ENCODE results near the gene AIFM2. TPM values are rescaled to one million over a fixed set of nuclear protein-coding genes. Genes with fewer than 3 reads are reported as not detected.

Gene AIFM2
- total and polyA plus RNA-seq, 2 donors (not counting 1 experiment from before 2014, with no cell fraction given): 11.1 to 15.5 TPM

- Histone ChIP-seq H3K27ac (ENCODE audit: insufficient read depth, low read length) (no peak overlapping the region), H3K4me1 (ENCODE audit: control insufficient read depth, extremely low read depth, insufficient read depth, low read length) (no peaks in the 10 kb centered on the region), H3K36me3 (ENCODE audit: control insufficient read depth, insufficient read depth, low read length) (peaks cover 21% of the 10 kb centered on the region), H3K27me3 (ENCODE audit: control insufficient read depth, insufficient read depth, low read length) (no peaks in the 10 kb centered on the region), H3K4me3 (replicated peaks in 1 of 4; ENCODE audit: control extremely low read depth in 1 of 4, insufficient read depth in 1 of 4, low read depth in 3 of 4, low read length in 4 of 4) (no peak overlapping the region), H2AFZ (ENCODE audit: low read length) (no peak overlapping the region), H3K4me2 (ENCODE audit: extremely low read depth, insufficient read depth, low read length) (no peak overlapping the region), H4K20me1 (ENCODE audit: control insufficient read depth, extremely low read depth, insufficient read depth, low read length) (no peaks in the 10 kb centered on the region), H3K79me2 (ENCODE audit: control insufficient read depth, insufficient read depth, low read length) (peaks cover 50% of the 10 kb centered on the region), H3K9me3 (ENCODE audit: control insufficient read depth, insufficient read depth, low read depth, low read length) (no peaks in the 10 kb centered on the region), H3K9ac (ENCODE audit: insufficient read depth, low read length) (no peak overlapping the region)
- no peak for DNase-seq (ENCODE audit: low read depth in 2 of 2)
- TF ChIP-seq EZH2 (IDR thresholded peaks at IDR 0.05; ENCODE audit: low read length, missing control alignments): no peak
- TF ChIP-seq CTCF (conservative IDR thresholded peaks at IDR 0.05 in 1 of 2, IDR thresholded peaks at IDR 0.05 in 1 of 2; ENCODE audit: low read depth in 1 of 2, low read length in 2 of 2): no peak
Observed at GRCh38 chr10:70158113-70158512, 25.5 kb upstream of the AIFM2 start.

DNA sequence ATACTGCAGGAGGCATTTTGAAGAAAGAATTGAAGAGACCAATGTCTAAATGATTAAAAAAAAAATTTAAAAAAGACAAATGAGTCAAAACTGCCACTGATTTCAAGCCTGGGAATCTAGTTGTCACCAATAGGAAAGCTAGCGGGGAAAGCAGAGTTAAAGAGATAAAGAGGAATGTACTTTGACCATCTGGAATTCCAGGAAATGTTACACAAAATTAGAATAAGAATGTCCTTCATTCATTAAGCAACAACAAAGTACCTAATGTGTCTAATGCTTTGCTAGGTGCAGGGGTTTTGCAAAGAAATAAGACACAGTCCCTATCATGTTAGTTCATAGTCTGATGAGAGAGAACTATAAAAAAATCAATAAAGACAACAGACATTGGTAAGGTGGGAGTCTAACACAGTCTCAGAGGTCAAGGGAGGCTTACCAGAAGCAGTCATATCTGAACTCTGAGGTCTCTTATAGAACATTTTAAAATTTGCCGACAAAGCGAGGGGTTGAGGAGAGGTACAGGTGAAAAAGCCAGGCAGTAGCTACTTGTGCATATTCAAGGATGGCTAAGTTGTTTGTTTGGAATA, 22.7 kb upstream of the AIFM2 start:
- H3K9ac ChIP-seq (ENCODE audit: insufficient read depth, low read length): no peak overlapping the region
- no peak for TF ChIP-seq EZH2 (IDR thresholded peaks at IDR 0.05; ENCODE audit: low read length, missing control alignments)
- TF ChIP-seq CTCF (conservative IDR thresholded peaks at IDR 0.05 in 1 of 2, IDR thresholded peaks at IDR 0.05 in 1 of 2; ENCODE audit: low read depth in 1 of 2, low read length in 2 of 2): no peak
- H2AFZ ChIP-seq (ENCODE audit: low read length): no peak overlapping the region
- no peaks in the 10 kb centered on the region for H3K27me3 ChIP-seq (ENCODE audit: control insufficient read depth, insufficient read depth, low read length)
- no peak overlapping the region for H3K4me2 ChIP-seq (ENCODE audit: extremely low read depth, insufficient read depth, low read length)
- no peak for DNase-seq (ENCODE audit: low read depth in 2 of 2)
- H3K9me3 ChIP-seq (ENCODE audit: control insufficient read depth, insufficient read depth, low read depth, low read length): no peaks in the 10 kb centered on the region
- H3K36me3 ChIP-seq (ENCODE audit: control insufficient read depth, insufficient read depth, low read length): peaks cover 28% of the 10 kb centered on the region
- H3K4me3 ChIP-seq (replicated peaks in 1 of 4; ENCODE audit: control extremely low read depth in 1 of 4, insufficient read depth in 1 of 4, low read depth in 3 of 4, low read length in 4 of 4): no peak overlapping the region
- no peaks in the 10 kb centered on the region for H3K4me1 ChIP-seq (ENCODE audit: control insufficient read depth, extremely low read depth, insufficient read depth, low read length)
- H3K79me2 ChIP-seq (ENCODE audit: control insufficient read depth, insufficient read depth, low read length): peaks cover 32% of the 10 kb centered on the region
- H3K27ac ChIP-seq (ENCODE audit: insufficient read depth, low read length): no peak overlapping the region
- H4K20me1 ChIP-seq (ENCODE audit: control insufficient read depth, extremely low read depth, insufficient read depth, low read length): no peaks in the 10 kb centered on the region

GRCh38 chr10:70148516-70148915, 15.9 kb upstream of the AIFM2 start:
- peaks cover 11% of the 10 kb centered on the region for H3K36me3 ChIP-seq (ENCODE audit: control insufficient read depth, insufficient read depth, low read length)
- no peaks in the 10 kb centered on the region for H3K9me3 ChIP-seq (ENCODE audit: control insufficient read depth, insufficient read depth, low read depth, low read length)
- no peak for DNase-seq (ENCODE audit: low read depth in 2 of 2)
- H4K20me1 ChIP-seq (ENCODE audit: control insufficient read depth, extremely low read depth, insufficient read depth, low read length): no peaks in the 10 kb centered on the region
- H3K4me1 ChIP-seq (ENCODE audit: control insufficient read depth, extremely low read depth, insufficient read depth, low read length): peaks cover 2% of the 10 kb centered on the region
- H3K4me2 ChIP-seq (ENCODE audit: extremely low read depth, insufficient read depth, low read length): no peak overlapping the region
- no peak overlapping the region for H3K4me3 ChIP-seq (replicated peaks in 1 of 4; ENCODE audit: control extremely low read depth in 1 of 4, insufficient read depth in 1 of 4, low read depth in 3 of 4, low read length in 4 of 4)
- no peak for TF ChIP-seq CTCF (conservative IDR thresholded peaks at IDR 0.05 in 1 of 2, IDR thresholded peaks at IDR 0.05 in 1 of 2; ENCODE audit: low read depth in 1 of 2, low read length in 2 of 2)
- no peak for TF ChIP-seq EZH2 (IDR thresholded peaks at IDR 0.05; ENCODE audit: low read length, missing control alignments)
- H3K79me2 ChIP-seq (ENCODE audit: control insufficient read depth, insufficient read depth, low read length): peaks cover 28% of the 10 kb centered on the region
- no peak overlapping the region for H3K27ac ChIP-seq (ENCODE audit: insufficient read depth, low read length)
- no peak overlapping the region for H2AFZ ChIP-seq (ENCODE audit: low read length)
- H3K27me3 ChIP-seq (ENCODE audit: control insufficient read depth, insufficient read depth, low read length): no peaks in the 10 kb centered on the region
- H3K9ac ChIP-seq (ENCODE audit: insufficient read depth, low read length): no peak overlapping the region
